H9 (cell line): ENCODE data around the gene GRM3. TPM values are rescaled to one million over a fixed set of nuclear protein-coding genes. Genes with fewer than 3 reads are reported as not detected.

ENCODE experiments used
- DNase-seq: peaks from one replicate; pipeline ENCODE4 v3.0.0-alpha.2; 2017
- H2AFZ ChIP-seq: one replicate; pipeline ENCODE4 v1.6.1; 2013; ENCODE audit warnings: mild to moderate bottlenecking, low read length, control low read depth, moderate library complexity
- H2AK5ac ChIP-seq: 2 replicates; pipeline ENCODE4 v1.6.1; 2013; ENCODE audit warnings: low read length, control low read depth, mixed read lengths; ENCODE audit not compliant: insufficient read length
- H2BK120ac ChIP-seq: one replicate; pipeline ENCODE4 v1.6.1; 2013; ENCODE audit warnings: low read depth, mild to moderate bottlenecking, low read length, control low read depth, inconsistent platforms; ENCODE audit not compliant: poor library complexity, severe bottlenecking
- H2BK12ac ChIP-seq: 2 replicates; pipeline ENCODE4 v1.6.1; 2013; ENCODE audit warnings: low read length, control low read depth, mixed read lengths, low read depth; ENCODE audit not compliant: insufficient read length
- H2BK15ac ChIP-seq: 2 replicates; pipeline ENCODE4 v1.6.1; 2013; ENCODE audit warnings: low read depth, low read length, control low read depth
- H2BK20ac ChIP-seq: one replicate; pipeline ENCODE4 v1.6.1; 2013; ENCODE audit warnings: low read depth, mild to moderate bottlenecking, low read length, control low read depth, inconsistent platforms; ENCODE audit not compliant: poor library complexity, severe bottlenecking
- H2BK5ac ChIP-seq: 2 replicates; pipeline ENCODE4 v1.6.1; 2013; ENCODE audit warnings: low read length, control low read depth, mixed read lengths; ENCODE audit not compliant: insufficient read length
- H3K14ac ChIP-seq: 2 replicates; pipeline ENCODE4 v1.6.1; 2013; ENCODE audit warnings: low read length, control low read depth; ENCODE audit not compliant: insufficient read depth
- H3K18ac ChIP-seq: 2 replicates; pipeline ENCODE4 v1.6.1; 2013; ENCODE audit warnings: low read depth, mild to moderate bottlenecking, mixed read lengths, low read length, control low read depth; ENCODE audit not compliant: insufficient read length
- H3K23ac ChIP-seq: 2 replicates; pipeline ENCODE4 v1.6.1; 2013; ENCODE audit warnings: low read length, control low read depth, mixed read lengths, low read depth; ENCODE audit not compliant: insufficient read length
- H3K23me2 ChIP-seq: 2 replicates; pipeline ENCODE4 v1.6.1; 2013; ENCODE audit warnings: low read depth, mild to moderate bottlenecking, mixed read lengths, low read length, control low read depth; ENCODE audit not compliant: insufficient read length, poor library complexity, severe bottlenecking
- H3K27ac ChIP-seq: 2 replicates; pipeline ENCODE4 v1.5.1; 2013; ENCODE audit warnings: low read length, control low read depth, mixed read lengths, low read depth; ENCODE audit not compliant: insufficient read length
- H3K27me3 ChIP-seq: 2 replicates; pipeline ENCODE4 v1.6.1; 2013; ENCODE audit warnings: low read length, control low read depth, inconsistent platforms; ENCODE audit not compliant: insufficient read depth
- H3K4ac ChIP-seq: 2 replicates; pipeline ENCODE4 v1.6.1; 2013; ENCODE audit warnings: low read depth, mild to moderate bottlenecking, control low read depth, inconsistent platforms, low read length, moderate library complexity
- H3K4me1 ChIP-seq: 2 replicates; pipeline ENCODE4 v1.6.1; 2013; ENCODE audit warnings: low read length, control low read depth, inconsistent platforms; ENCODE audit not compliant: insufficient read depth
- H3K4me2 ChIP-seq: 2 replicates; pipeline ENCODE4 v1.6.1; 2013; ENCODE audit warnings: low read length, control low read depth, mixed read lengths; ENCODE audit not compliant: insufficient read length, insufficient read depth
- H3K56ac ChIP-seq: 2 replicates; pipeline ENCODE4 v1.6.1; 2013; ENCODE audit warnings: low read depth, mild to moderate bottlenecking, mixed read lengths, low read length, control low read depth; ENCODE audit not compliant: insufficient read length
- H3K79me1 ChIP-seq: 2 replicates; pipeline ENCODE4 v1.6.1; 2013; ENCODE audit warnings: low read depth, mild to moderate bottlenecking, moderate library complexity, low read length, control low read depth, inconsistent platforms; ENCODE audit not compliant: insufficient read depth, poor library complexity, severe bottlenecking
- H3K79me2 ChIP-seq: 2 replicates; pipeline ENCODE4 v1.6.1; 2013; ENCODE audit warnings: low read length, control low read depth, inconsistent platforms; ENCODE audit not compliant: insufficient read depth
- H3K9ac ChIP-seq: 2 replicates; pipeline ENCODE4 v1.6.1; 2013; ENCODE audit warnings: low read length, control low read depth, mixed read lengths; ENCODE audit not compliant: insufficient read length; ENCODE audit errors: extremely low read depth
- H3K9me3 ChIP-seq: one replicate; pipeline ENCODE4 v1.6.1; 2013; ENCODE audit warnings: low read depth, low read length, inconsistent platforms; ENCODE audit not compliant: control insufficient read depth
- H3T11ph ChIP-seq: one replicate; pipeline ENCODE4 v1.6.1; 2013; ENCODE audit warnings: mild to moderate bottlenecking, low read length, control low read depth, inconsistent platforms
- H4K20me1 ChIP-seq: one replicate; pipeline ENCODE4 v1.6.1; 2013; ENCODE audit not compliant: control insufficient read depth, insufficient read length, insufficient read depth
- H4K5ac ChIP-seq: 2 replicates; pipeline ENCODE4 v1.6.1; 2013; ENCODE audit warnings: low read depth, mild to moderate bottlenecking, mixed read lengths, low read length, control low read depth; ENCODE audit not compliant: insufficient read length
- H4K8ac ChIP-seq: replicated peaks from 2 replicates; pipeline ENCODE4 v1.6.1; 2013; ENCODE audit warnings: low read length, control low read depth, mixed read lengths, low read depth; ENCODE audit not compliant: insufficient read length
- H4K91ac ChIP-seq: 2 replicates; pipeline ENCODE4 v1.6.1; 2013; ENCODE audit warnings: low read depth, mild to moderate bottlenecking, moderate library complexity, mixed read lengths, low read length, control low read depth; ENCODE audit not compliant: insufficient read length
- H3K27ac Mint-ChIP-seq, 3 experiments: 2 replicates in 2 of 3; 3 replicates in 1 of 3; pipeline ENCODE4 v1.8.0; 2020 to 2021; ENCODE audit warnings: mixed read lengths in 3 of 3, mild to moderate bottlenecking in 1 of 3, moderate library complexity in 1 of 3
- H3K27me3 Mint-ChIP-seq: 2 replicates; pipeline ENCODE4 v1.8.0; 2021; ENCODE audit warnings: low read depth, mild to moderate bottlenecking, moderate library complexity, mixed read lengths
- H3K36me3 Mint-ChIP-seq, 3 experiments: 2 replicates in 2 of 3; 3 replicates in 1 of 3; pipeline ENCODE4 v1.8.0; 2020 to 2021; ENCODE audit warnings: low read depth in 3 of 3, mixed read lengths in 3 of 3; ENCODE audit not compliant: insufficient read depth in 1 of 3
- H3K4me1 Mint-ChIP-seq, 2 experiments: 2 replicates each; pipeline ENCODE4 v1.8.0; 2020; ENCODE audit warnings: mixed read lengths in 2 of 2
- H3K4me3 Mint-ChIP-seq, 2 experiments: 2 replicates in 1 of 2; 3 replicates in 1 of 2; pipeline ENCODE4 v1.8.0; 2020 to 2021; ENCODE audit warnings: mild to moderate bottlenecking in 2 of 2, mixed read lengths in 2 of 2, moderate library complexity in 1 of 2
- H3K9me3 Mint-ChIP-seq, 2 experiments: 2 replicates in 1 of 2; 3 replicates in 1 of 2; pipeline ENCODE4 v1.8.0; 2020; ENCODE audit warnings: mild to moderate bottlenecking in 2 of 2, mixed read lengths in 2 of 2, moderate library complexity in 1 of 2
- CTCF ChIP-seq: fragments of 200-600 bp; sonication (generic); conservative IDR thresholded peaks from 3 replicates; pipeline ENCODE4 v1.8.0; 2021; ENCODE audit warnings: antibody characterized with exemption, mild to moderate bottlenecking
- WGBS: extraction: QIAGEN DNeasy Blood & Tissue Kit; methylation state at CpG from one replicate; pipeline ENCODE4 v1.1.7; 2013; ENCODE audit warnings: missing lambda C conversion rate, low lambda C conversion rate, mixed read lengths; ENCODE audit not compliant: insufficient read length; ENCODE audit errors: extremely low coverage; 5-methylcytosine and 5-hydroxymethylcytosine counted together
- total RNA-seq: library from RNA; stranded (reverse); gene quantifications from 2 replicates; pipeline ENCODE4 v1.2.1, GENCODE V29; 2021

Gene GRM3
- total RNA-seq, 1 experiment from 2014 or later = 0.15 TPM

GRCh38 chr7:86884152-86884551 is 240.4 kb downstream of the GRM3 start:
- no peaks in the 10 kb centered on the region for H3K79me2 ChIP-seq
- H3K27me3 ChIP-seq = no peaks in the 10 kb centered on the region
- no peak overlapping the region for H2BK15ac ChIP-seq
- Mint-ChIP-seq H3K27ac (no peak overlapping the region), H3K36me3 (peaks cover 6 to 24% (median 8%) of the 10 kb centered on the region in 3 experiments; a peak in 5 of 7 replicates), H3K9me3 (no peaks in the 10 kb centered on the region), H3K27me3 (no peaks in the 10 kb centered on the region), H3K4me3 (no peak overlapping the region), H3K4me1 (no peaks in the 10 kb centered on the region)
- H3K14ac ChIP-seq = no peak overlapping the region
- H2AK5ac ChIP-seq = no peak overlapping the region
- no peak overlapping the region for H2BK5ac ChIP-seq
- H3K9ac ChIP-seq = no peak overlapping the region
- H3K23ac ChIP-seq = no peak overlapping the region
- H3K9me3 ChIP-seq = no peaks in the 10 kb centered on the region
- no peak overlapping the region for H4K5ac ChIP-seq
- no peak overlapping the region for H2AFZ ChIP-seq
- no peak for TF ChIP-seq CTCF
- H3K4me2 ChIP-seq = no peak overlapping the region
- H3K18ac ChIP-seq = no peak overlapping the region
- no peak overlapping the region for H2BK120ac ChIP-seq
- no peak overlapping the region for H3K4ac ChIP-seq
- H3K27ac ChIP-seq = no peak overlapping the region
- H3K79me1 ChIP-seq = no peaks in the 10 kb centered on the region
- H4K20me1 ChIP-seq = no peaks in the 10 kb centered on the region
- no peaks in the 10 kb centered on the region for H3K23me2 ChIP-seq
- H3K56ac ChIP-seq = no peak overlapping the region
- no peak overlapping the region for H4K91ac ChIP-seq
- no peak overlapping the region for H3T11ph ChIP-seq
- no peak overlapping the region for H2BK20ac ChIP-seq
- H3K4me1 ChIP-seq = no peaks in the 10 kb centered on the region
- DNase-seq = no peak
- H2BK12ac ChIP-seq = no peak overlapping the region
- H4K8ac ChIP-seq = no peak overlapping the region
- WGBS = no CpG with 5 or more reads among the region's 2 CpGs
